Measurements from ENCODE around the gene CCSER1. TPM values are rescaled to one million over a fixed set of nuclear protein-coding genes. Genes with fewer than 3 reads are reported as not detected.

CCSER1 gene
- total RNA-seq, 1 donor from 2014 or later, result 94.5 TPM

GRCh38 chr4:90127706-90128345 lies 632 bp downstream of the CCSER1 start:
- no peak for DNase-seq (ENCODE audit: low spot score)

DNA sequence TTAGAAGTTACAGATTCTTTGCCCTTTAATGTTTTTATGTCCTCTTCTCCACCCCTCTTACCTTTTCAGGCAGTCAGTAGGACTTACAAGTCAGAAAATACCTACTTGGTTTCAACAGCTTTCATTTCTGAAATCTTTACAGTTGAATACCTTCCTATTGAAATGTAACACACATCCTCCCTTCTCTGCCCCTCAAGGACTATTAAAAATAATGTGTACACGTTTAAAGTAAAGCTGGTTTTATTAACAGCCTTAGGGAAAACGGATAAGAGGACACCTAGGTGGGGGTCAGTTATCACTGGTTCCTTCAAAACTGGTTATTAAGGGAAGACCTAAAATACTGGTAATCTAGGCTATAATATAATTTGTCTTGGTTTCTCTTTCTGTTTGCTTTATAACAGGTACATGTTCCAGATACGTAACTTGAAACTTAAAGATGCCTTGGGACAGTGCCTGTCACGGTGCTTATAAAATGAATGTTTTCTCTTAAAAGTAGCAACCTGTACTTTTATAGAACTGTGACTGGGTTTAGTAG lies 1.8 kb downstream of the CCSER1 start:
- no peak for DNase-seq (ENCODE audit: low spot score)

DNA sequence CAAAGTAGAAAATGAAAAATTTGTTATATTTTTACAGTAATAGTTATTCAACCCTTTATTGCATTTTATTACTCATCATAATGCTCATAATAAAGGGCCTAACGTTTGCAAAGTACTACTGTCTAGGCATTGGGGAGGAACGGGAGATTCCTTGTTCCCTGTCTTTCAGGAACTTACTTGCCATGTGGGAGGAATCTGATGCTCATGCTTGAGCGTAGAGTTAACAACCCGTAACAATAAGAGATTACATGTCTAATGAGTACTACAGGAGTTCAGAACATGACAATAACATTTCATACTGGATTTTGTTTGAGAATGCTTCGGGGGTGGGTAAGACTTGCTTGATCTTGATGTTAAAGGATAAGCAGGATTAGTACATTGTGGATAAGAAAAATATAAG lies 2.9 kb downstream of the CCSER1 start:
- no peak for DNase-seq (ENCODE audit: low spot score)

- no peak for DNase-seq (ENCODE audit: low spot score)
Observed at GRCh38 chr4:90137555-90137954, 10.4 kb downstream of the CCSER1 start.

DNA sequence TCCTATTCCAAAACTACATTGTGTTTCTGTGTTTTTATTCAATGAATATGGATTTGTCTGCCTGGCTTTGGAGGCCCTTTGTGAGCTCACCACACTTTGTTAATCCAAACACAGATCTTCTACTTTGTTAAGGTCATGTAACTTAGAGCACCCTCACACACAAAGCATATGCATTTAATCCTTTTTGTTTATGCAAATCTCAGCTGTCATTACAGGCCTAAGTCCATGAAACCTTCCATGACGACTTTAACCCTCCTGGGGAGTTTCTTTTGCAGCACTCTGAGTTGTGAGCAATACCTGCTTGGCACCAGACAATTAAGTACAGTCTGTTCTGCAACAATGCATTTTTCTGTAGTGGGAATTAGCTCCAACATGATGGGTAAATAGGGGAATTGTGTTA lies 14.9 kb downstream of the CCSER1 start:
- no peak for DNase-seq (ENCODE audit: low spot score)

DNA sequence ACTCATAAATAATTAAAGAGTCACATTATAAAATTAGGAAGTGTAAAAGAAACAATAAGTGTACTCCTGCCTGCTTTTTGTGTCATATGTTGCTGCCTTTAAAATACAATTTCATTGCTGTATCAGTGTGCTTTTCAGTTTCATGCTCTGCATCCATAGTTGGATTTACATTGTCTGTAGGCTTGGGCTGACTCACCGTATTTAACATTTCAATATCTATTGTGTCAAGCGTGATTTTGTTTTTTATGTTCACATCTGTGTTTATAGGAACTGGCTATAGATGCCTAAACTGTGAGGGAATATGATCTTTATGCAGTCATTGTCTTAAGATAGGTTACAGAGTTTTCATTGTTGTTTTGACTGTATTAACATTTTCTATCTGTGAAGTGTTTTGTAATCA lies 18.1 kb downstream of the CCSER1 start:
- no peak for DNase-seq (ENCODE audit: low spot score)

DNA sequence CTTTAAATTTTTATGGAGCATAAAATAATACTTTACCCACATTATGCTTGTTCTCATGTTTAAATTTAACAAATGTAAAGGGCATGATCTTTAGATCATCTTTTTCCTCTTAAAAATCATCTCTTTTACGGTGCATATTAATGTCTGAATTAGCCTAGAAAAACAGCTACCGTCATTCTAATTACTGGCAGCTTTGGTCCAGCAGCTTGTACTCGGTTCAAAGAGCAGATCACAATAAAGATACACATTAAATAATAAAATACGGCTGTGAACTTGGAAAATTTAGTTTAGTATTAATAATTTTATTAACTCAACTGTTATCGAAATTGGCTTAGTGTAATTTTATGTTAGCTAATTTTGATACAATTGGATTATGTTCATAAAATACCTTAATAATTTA lies 19.1 kb downstream of the CCSER1 start:
- no peak for DNase-seq (ENCODE audit: low spot score)

DNA sequence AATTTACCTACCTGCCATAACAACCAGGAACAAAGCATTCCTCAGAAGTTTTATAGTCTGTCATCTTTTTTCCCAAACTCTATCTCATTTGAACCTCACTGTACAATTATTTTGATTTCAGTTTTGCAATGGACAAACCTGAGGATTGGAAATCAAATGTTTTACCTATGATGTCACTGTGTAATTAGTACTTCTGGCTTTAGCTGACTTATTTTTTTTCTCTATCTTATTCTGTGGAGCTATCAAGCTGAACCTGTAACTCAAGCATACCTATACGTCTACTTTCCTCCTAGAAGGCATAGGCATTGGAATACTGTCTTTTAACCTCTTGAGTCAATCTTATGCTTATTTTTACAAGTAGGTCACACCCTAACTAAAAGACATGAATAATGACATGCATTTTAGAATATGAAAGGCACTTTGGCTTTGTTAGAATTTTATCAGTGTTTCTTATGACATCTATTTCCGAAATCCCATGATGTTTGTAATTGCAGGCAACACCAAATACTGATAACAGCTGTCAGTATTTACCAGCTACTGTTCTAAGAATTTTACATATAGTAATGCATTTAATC lies 21.5 kb downstream of the CCSER1 start:
- DNase-seq (ENCODE audit: low spot score), result no peak

- no peak for DNase-seq (ENCODE audit: low spot score)
Observed at GRCh38 chr4:90152024-90152423, 24.8 kb downstream of the CCSER1 start.

- DNase-seq (ENCODE audit: low spot score), result no peak
Observed at GRCh38 chr4:90159193-90159592, 32.0 kb downstream of the CCSER1 start.

- no peak for DNase-seq (ENCODE audit: low spot score)
Observed at GRCh38 chr4:90160044-90160443, 32.9 kb downstream of the CCSER1 start.

GRCh38 chr4:90162566-90162965 lies 35.4 kb downstream of the CCSER1 start:
- no peak for DNase-seq (ENCODE audit: low spot score)

DNA sequence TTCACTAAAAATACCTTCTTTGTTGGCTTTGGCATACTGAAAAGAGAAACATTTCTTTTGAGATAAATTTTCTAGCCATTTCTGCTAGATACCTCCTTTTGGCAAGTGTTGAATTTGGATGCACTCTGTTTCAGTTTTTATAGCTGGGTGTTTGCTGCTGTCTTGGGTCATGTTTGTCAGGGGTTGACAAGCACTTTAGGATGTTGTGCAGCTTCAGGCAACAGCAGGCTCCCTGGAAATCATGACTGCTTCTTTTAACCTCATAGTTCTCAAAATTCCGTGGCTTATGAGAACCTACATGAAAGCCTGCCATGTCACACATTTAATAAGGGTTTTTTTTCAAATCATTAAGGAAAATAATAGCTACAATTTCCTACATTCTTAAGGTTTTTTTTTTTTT lies 36.7 kb downstream of the CCSER1 start:
- no peak for DNase-seq (ENCODE audit: low spot score)

GRCh38 chr4:90165883-90166282 lies 38.7 kb downstream of the CCSER1 start:
- no peak for DNase-seq (ENCODE audit: low spot score)

DNA sequence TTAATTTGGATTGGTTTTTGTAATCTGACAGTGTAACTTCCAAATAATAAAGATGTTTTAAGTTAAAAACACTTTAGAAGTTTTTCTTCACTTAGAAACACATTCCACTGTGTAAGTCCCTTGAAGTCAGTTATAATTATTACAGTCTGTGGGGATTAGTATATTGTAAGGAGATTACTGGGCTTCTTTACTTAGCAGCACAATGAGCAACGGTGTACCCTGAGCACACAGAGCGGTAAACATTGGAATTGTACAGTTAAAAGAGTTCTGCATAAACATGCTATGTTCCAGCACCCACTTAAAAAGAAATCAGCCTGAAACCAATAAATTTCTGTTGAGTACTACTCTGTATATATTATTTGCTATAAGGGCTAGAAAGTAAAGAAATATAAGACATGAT lies 44.3 kb downstream of the CCSER1 start:
- no peak for DNase-seq (ENCODE audit: low spot score)

DNA sequence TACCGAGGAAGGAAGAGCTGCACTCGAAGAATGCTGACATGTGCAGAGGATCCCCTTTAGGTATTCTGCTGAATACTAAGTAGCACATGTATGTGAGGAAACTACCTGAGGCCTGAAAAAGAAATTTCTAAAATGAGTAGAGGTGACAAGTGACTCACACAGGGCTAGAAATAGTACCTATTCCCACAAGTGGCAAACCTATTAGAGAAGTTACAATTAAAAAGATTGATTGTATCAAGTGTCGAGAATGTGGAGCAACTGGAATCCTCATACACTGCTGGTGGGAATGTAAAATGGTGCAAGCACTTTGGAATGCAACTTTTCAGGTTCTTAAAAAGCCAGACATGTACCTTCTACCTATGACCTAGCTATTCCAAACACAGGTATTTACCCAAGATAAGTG lies 47.4 kb downstream of the CCSER1 start:
- no peak for DNase-seq (ENCODE audit: low spot score)

DNA sequence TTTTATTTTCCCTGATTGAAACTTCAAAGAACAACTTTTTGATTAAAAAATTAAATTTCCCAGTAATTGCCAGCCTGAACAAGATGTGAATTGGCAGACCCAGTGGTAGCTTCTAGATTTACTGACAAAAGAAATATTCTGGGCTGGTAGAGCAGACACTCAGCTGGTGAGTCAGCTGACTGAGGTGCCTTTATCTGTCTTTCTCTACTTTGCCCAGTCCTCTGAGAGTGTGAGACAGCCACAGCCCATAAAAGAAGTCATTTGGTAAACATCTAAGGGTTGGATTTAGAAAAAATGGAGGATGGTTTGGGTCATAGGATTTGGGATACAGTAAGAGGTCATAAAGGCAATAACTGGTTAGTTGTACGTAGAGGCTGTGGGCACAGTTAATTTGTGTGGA lies 54.5 kb downstream of the CCSER1 start:
- no peak for DNase-seq (ENCODE audit: low spot score)

- no peak for DNase-seq (ENCODE audit: low spot score)
Observed at GRCh38 chr4:90183254-90183653, 56.1 kb downstream of the CCSER1 start.

GRCh38 chr4:90184560-90184959 lies 57.4 kb downstream of the CCSER1 start:
- no peak for DNase-seq (ENCODE audit: low spot score)

GRCh38 chr4:90185416-90185815 lies 58.2 kb downstream of the CCSER1 start:
- DNase-seq (ENCODE audit: low spot score), result no peak

DNA sequence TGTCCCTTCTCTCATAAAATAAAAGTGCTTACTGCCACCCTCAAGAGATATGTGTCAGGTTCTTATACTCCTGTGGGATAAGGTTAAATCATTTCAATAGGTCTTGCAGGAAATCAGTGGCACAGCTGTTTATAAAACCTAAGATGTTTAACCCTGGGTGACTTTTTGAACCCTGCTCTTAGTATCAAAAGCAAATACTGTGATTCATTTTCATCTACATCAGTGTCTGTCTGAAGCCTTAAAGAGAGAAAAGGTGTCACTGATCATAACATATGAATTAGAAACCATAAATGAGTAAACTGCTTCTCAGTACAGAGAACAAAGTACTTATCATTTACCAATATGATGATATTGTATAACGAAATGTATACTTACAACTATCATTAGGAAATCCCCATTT lies 59.0 kb downstream of the CCSER1 start:
- DNase-seq (ENCODE audit: low spot score), result no peak

- no peak for DNase-seq (ENCODE audit: low spot score)
Observed at GRCh38 chr4:90187148-90187884, 60.1 kb downstream of the CCSER1 start.

DNA sequence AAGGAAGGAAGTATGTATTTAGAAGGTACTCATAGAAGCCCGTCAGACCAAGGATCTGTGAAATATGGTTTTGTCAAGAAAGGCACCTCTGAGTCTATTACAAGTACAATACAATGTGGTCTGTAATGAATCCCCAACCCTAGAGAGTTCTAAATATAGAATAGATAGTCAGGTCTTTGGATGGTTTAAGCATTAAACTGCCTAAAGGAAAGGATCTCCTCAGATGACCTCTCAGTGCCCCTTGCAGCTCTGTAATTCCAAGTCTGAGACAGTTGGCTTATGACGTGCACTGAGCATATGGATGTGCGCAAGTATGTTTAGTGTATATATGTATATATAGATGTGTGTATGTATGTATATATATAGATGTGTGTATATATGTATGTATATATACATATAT lies 62.0 kb downstream of the CCSER1 start:
- DNase-seq (ENCODE audit: low spot score), result no peak

Data from ureter (tissue), 1 donor.